Stimulated activated naive CD8-positive, alpha-beta T cell treated with anti-CD3 and anti-CD28 coated beads, Interleukin-15, amount 100 ng/mL, for 72 hours (primary cell): ENCODE results near the gene RAB26.
"Not testable (repeated sequence)": the region's sequence is repeated elsewhere in the genome, so short reads cannot be mapped to it uniquely, and the experiment has no call there.

ENCODE experiments used
- ATAC-seq: fragments of 150-1000 bp; cut with Tn5 transposase; 2 replicates; pipeline ENCODE4 v1.10.0; 2021; ENCODE audit warnings: mild to moderate bottlenecking, moderate library complexity
- DNase-seq, 2 donors: peaks; one replicate each; pipeline ENCODE4 v3.0.0; 2021 to 2022
- H3K27ac Mint-ChIP-seq, 2 donors: one replicate each; pipeline ENCODE4 v1.8.0; 2022; ENCODE audit warnings: mild to moderate bottlenecking in 2 of 2, mixed read lengths in 2 of 2, moderate library complexity in 2 of 2
- H3K27me3 Mint-ChIP-seq: one replicate; pipeline ENCODE4 v1.8.0; 2022; ENCODE audit warnings: mixed read lengths
- H3K4me1 Mint-ChIP-seq: one replicate; pipeline ENCODE4 v1.8.0; 2022; ENCODE audit warnings: mild to moderate bottlenecking, mixed read lengths
- H3K4me3 Mint-ChIP-seq, 2 donors: one replicate each; pipeline ENCODE4 v1.8.0; 2022; ENCODE audit warnings: mild to moderate bottlenecking in 2 of 2, mixed read lengths in 2 of 2, moderate library complexity in 1 of 2
- H3K9me3 Mint-ChIP-seq, 2 donors: one replicate each; pipeline ENCODE4 v1.8.0; 2022; ENCODE audit warnings: mixed read lengths in 2 of 2

Gene RAB26

DNA sequence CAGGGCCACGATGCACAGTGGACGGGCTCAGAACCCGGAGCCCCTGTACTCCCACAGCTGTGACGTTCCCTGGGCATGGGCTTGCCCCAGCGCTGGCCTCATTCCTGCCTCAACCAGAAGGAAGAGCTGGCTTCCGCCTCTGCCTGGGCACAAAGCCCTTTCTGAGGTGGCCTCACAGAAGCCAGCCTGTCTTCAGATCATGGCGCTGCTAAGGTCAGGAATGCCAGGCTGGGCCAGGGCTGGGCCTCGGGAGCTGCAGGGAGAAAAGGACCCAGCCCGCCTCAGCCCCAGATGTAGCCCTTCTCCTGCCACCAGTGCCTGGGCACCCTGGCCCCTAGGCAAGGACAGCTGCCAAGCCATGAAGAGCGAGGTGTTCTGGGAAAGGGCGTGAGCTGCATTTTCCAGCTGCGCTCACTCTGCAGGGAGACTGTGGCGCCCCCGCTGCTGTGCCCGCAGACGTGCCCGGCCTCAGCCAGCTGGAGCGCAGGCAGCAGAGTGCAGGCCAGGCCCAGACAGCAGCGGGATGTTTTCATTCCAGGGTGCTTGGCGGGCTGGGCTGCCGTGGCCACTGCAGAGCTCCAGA lies 22.2 kb upstream of the RAB26 start:
- not testable (repeated sequence) for H3K27ac Mint-ChIP-seq, H3K9me3 Mint-ChIP-seq, H3K27me3 Mint-ChIP-seq, ATAC-seq, DNase-seq, H3K4me3 Mint-ChIP-seq
- H3K4me1 Mint-ChIP-seq = peaks cover 46% of the 10 kb centered on the region

DNA sequence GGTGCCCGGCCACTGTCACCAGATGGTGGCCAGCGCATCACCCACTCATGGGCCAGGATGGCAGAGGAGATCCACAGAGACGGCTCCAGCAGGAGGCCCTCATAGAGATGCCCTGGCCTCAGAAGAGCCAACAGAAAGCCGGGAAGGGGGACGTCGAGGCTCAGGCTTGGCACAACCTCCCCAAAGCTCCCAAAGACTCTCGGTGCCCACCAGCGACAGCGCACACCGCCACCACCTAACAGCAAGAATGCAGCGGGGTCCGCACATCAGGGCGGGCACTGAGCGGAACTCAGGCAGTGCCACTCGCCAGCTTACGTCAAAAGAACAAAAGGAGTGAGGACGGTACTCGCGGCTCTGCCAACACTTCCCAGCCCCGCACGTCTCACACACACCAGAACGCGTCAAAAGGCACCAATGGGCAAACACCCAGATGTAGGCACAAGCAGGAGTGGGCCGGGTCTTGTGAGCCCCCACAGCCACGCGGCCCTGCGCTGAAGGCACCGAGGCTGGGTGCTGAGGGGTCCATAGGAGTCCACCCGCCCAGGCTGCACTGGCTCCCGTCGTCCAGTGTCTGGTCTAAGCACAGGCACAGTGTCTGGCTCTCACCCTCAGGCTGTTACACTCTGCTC lies 21.4 kb upstream of the RAB26 start:
- DNase-seq, H3K9me3 Mint-ChIP-seq, H3K27me3 Mint-ChIP-seq, H3K27ac Mint-ChIP-seq, H3K4me3 Mint-ChIP-seq, ATAC-seq: not testable (repeated sequence)
- peaks cover 39% of the 10 kb centered on the region for H3K4me1 Mint-ChIP-seq

DNA sequence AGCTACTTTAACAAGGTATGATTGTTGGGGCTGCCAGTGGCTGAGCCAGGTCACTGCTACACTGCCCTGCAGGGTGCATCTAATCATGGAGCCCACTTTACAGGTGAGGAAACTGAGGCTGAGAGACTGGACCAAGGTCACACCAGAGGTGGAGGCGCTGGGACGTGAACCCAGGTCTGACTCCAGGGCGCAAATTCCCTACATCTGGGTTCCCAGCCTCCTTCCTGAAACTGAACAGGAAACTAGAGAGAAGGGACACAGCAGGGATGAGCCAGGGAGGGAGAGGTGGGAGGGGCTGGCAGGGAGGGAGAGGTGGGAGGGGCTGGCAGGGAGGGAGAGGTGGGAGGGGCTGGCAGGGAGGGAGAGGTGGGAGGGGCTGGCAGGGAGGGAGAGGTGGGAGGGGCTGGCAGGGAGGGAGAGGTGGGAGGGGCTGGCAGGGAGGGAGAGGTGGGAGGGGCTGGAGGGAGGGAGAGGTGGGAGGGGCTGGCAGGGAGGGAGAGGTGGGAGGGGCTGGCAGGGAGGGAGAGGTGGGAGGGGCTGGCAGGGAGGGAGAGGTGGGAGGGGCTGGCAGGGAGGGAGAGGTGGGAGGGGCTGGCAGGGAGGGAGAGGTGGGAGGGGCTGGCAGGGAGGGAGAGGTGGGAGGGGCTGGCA lies 20.7 kb upstream of the RAB26 start:
- H3K4me1 Mint-ChIP-seq = peaks cover 39% of the 10 kb centered on the region
- ATAC-seq, H3K27ac Mint-ChIP-seq, H3K4me3 Mint-ChIP-seq, H3K27me3 Mint-ChIP-seq, DNase-seq, H3K9me3 Mint-ChIP-seq: not testable (repeated sequence)

DNA sequence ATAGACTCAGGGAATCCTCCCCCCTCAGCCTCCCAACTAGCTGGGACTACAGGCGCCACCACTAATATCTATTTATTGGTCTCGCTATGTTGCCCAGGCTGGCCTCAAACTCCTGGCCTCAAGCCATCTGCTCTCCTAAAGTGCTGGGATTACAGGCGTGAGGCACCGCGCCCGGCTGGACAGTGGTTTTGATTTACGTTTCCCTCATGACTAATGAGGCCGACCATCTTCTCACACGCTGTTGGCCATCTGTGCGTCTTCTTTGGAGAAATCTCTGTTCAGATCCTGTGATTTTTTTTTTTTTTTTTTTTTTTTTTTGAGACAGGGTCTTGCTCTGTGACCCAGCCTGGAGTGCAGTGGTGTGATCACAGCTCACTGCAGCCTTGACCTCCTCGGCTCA lies 19.2 kb upstream of the RAB26 start:
- peak overlapping the region in 1 of 2 donors; percentile 12 for H3K27ac Mint-ChIP-seq
- peaks cover 44% of the 10 kb centered on the region for H3K4me1 Mint-ChIP-seq
- not testable (repeated sequence) for H3K9me3 Mint-ChIP-seq, DNase-seq, ATAC-seq, H3K27me3 Mint-ChIP-seq
- H3K4me3 Mint-ChIP-seq = peak overlapping the region; percentile 86 to 92

DNA sequence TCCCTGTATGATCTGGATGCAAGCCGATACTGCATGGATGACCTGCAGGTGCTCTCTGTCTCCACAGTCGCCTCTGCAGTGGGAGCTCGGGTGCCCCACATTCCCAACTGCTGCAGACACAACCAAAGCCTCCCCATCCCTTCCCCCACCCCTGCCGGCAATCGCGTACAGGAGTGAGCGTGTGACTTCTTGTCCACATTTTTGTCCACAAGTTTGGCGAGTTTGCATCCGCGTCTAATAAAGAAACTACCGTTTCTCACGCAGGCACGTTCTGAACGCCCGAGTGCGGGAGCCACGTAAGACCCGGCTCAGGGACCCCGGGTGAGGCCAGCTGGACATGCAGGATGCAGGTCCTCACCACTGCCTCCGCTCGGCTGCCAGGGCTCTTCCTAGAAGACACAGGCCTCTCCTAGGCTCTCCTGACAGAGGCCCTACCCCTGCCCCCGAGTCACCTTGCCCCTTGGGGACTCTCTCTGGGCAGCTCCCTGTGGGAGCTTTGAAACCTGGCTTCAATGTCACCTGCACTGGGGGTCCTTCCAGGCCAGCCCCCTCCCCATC lies 18.5 kb upstream of the RAB26 start:
- not testable (repeated sequence) for H3K9me3 Mint-ChIP-seq, DNase-seq, ATAC-seq, H3K4me3 Mint-ChIP-seq, H3K27me3 Mint-ChIP-seq, H3K27ac Mint-ChIP-seq
- H3K4me1 Mint-ChIP-seq = peaks cover 49% of the 10 kb centered on the region

DNA sequence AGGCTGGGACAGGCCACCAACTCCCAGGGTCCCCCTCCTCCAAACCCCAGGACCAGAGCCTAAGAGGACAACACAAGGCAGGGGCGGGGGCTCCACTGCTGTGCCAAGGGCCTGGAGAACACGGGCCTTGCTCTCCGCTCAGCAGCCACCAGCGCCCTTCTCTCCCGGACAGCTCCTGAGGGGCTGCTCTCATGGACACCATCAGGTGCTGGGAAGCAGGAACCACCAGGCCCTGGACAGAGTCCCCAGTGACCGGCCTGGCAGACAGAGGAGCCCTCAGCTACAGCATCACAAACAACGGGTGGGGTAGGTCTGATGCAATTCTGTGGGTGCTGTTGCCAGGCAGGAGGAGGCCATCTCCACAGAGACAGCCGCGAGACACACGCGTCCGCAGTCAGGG lies 14.6 kb upstream of the RAB26 start:
- Mint-ChIP-seq H3K4me3 (peak overlapping the region in 1 of 2 donors; percentile 54), H3K4me1 (peaks cover 29% of the 10 kb centered on the region)
- H3K27me3 Mint-ChIP-seq, ATAC-seq, H3K27ac Mint-ChIP-seq, DNase-seq, H3K9me3 Mint-ChIP-seq: not testable (repeated sequence)

DNA sequence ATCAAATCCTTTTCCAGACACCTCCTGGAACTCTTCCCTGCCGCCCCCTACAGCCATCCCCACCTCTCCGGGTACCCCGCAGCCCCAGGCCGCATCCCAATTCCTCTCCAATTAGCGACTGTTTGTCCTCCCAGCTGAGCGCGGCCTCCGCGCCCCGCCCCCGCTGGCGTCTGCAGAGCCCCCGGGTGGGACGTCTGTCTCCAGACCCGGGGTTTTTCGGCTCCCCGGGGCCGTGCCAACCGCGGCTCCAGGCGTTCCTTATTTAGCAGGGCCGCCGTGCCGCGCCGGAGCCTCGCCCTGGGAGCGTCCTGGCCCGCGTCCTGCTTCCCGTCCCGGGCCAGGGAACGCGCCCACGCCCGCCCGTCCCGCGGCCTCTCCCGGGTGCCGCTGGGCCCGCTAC lies 13.4 kb upstream of the RAB26 start:
- Mint-ChIP-seq H3K4me1 (peaks cover 26% of the 10 kb centered on the region), H3K27ac (peak overlapping the region in 1 of 2 donors; percentile 74), H3K4me3 (peak overlapping the region; percentile 90 to 92)
- H3K27me3 Mint-ChIP-seq, H3K9me3 Mint-ChIP-seq, ATAC-seq: not testable (repeated sequence)
- DNase-seq = peak in 1 of 2 donors; percentile 36

DNA sequence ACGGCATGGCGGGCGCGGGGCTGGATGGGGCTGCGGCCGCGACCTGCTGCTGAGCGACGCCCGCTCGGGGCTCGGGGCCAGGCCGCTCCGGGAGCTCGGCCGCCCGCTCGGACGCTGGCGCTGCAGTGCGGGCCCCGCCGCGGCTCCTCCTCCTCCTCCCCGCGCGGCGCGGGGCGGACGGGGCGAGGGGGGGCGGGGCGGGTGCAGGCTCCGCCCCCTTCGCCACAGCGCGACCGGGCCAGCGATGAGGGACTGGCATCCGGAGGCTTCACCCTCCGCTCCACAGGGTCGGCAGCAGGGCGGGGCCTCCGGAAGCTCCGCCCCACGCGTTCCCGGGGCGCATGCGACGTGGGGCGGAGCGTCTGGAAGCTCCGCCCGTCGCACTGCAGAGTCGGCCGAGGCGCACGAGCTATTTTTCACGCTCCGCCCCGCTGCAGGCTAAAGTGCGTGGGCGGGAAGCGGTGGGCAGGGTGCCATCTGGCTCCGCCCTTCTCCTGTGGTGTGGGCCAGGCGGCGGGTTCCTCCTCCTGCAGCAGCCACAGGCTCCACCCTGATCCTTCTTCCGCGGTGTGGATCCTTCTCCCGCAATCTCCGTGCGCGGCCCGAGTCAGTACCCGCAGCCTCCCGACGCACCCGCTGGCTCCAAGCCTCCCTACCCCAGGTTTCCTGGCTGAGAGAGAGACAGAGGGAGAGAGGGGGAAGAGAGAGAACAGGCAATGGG lies 12.5 kb upstream of the RAB26 start, which contains the start of gene PKD1:
TSS of gene PKD1 (minus strand) at position 129 of the 721 bp plus-strand sequence. CDS start 209 bp downstream, outside the sequence.
- peak; percentile 85 for ATAC-seq
- Mint-ChIP-seq H3K4me3 (peak within 1 kb of the TSS; percentile 91 to 97), H3K27ac (peak within 1 kb of the TSS; percentile 83 to 92)

DNA sequence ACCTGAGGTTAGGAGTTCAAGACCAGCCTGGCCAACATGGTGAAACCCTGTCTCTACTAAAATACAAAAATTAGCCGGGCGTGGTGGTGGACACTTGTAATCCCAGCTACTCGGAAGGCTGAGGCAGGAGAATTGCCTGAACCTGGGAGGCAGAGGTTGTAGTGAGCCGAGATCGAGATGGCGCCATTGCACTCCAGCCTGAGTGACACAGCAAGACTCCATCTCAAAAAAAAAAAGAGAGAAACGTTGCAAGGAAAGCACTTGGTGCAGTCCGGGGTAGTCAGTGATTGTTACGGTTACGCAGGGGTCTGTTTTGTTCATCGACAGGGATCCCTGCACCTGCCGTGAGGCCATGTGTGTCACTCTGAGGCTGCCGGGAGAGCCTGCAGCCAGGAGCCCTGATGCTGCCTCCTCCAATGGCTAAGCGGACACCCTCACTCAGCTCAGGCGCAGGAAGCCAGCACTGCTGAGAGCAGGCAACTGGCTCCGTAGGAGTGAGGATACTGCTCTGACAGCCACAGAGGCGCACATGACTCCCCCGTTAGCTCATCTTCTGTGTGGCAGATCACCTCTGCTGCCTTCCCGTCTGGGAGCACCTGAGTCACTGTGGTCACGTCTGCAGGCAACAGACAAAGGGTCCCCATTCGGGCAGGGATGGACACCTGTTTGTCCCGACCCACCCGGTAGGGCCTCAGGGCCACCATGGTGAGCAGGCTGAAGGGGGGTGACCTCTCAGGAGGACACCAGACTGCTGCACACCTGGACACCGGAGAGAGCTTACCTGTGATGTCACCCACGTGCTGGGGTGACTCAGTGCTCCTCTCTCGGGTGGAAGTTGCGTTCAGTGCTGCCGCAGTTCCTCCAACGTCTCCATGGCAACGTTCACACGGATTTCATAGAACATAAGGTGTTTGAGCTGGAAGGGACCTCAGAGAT lies 5.2 kb upstream of the RAB26 start:
- Mint-ChIP-seq H3K4me3 (no peak overlapping the region), H3K27me3 (peaks cover 6% of the 10 kb centered on the region), H3K9me3 (no peaks in the 10 kb centered on the region), H3K27ac (no peak overlapping the region), H3K4me1 (peaks cover 21% of the 10 kb centered on the region)
- no peak for ATAC-seq
- DNase-seq = no peak

More for the DNA sequence above, 12.5 kb upstream of the RAB26 start, which contains the start of gene PKD1:
- peak; percentile 100 for DNase-seq
- H3K27me3 Mint-ChIP-seq, H3K9me3 Mint-ChIP-seq: not testable (repeated sequence)
- peaks cover 35% of the 10 kb centered on the region for H3K4me1 Mint-ChIP-seq

DNA sequence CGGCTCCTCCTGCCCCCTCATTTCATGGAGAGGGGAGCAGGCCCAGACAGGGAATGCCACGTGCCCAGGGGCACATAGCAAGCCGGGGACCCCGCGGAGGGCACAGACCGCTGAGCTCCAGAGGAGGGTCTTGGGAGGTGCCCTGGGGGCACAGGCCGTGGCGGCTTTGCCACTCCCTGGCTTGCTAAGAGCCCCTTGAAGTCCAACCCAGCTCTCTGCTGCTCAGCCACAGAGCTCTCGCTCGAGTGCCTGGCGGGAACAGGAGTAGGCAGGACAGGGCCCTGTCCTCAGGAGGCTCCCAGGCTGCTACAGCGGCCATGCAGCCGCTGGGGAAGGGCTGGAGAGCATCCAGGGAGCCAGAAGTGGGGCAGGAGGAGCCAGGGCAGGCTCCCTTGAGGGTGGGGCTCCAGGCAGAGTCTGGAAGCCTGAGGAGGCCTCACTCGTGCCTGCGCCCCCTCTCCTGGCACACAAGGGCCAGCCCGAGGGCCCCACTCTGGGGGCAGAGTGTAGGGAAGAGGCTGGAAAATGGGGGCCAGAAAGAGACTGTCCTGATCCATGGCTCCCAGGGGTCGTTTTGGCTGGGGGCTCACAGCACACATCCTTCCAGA lies 4.4 kb upstream of the RAB26 start:
- no peak overlapping the region for H3K4me3 Mint-ChIP-seq
- DNase-seq (no peak), ATAC-seq (no peak)
- H3K4me1 Mint-ChIP-seq = peaks cover 21% of the 10 kb centered on the region
- no peak overlapping the region for H3K27ac Mint-ChIP-seq
- no peaks in the 10 kb centered on the region for H3K9me3 Mint-ChIP-seq
- peaks cover 6% of the 10 kb centered on the region for H3K27me3 Mint-ChIP-seq

DNA sequence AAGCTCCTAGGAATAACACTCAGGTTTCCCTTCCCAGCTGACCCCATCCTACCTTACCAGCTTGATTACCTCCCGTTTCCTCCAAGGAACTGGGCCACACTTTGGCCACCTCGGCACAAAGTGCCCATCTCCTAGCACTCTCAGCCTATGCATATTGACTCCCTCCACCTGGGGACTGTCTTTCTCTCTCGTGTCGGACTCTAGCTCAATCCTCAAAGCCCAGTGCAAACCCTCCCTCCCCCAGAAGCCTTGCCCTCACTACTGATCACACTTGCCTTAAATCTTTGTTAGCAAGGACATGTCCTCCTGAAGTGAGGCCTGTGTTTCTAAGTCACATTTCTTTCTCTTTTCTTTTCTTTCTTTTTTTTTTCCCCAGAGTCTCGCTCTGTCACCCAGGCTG lies 2.6 kb upstream of the RAB26 start:
- DNase-seq (no peak), ATAC-seq (no peak)
- H3K9me3 Mint-ChIP-seq = no peaks in the 10 kb centered on the region
- no peak overlapping the region for H3K4me3 Mint-ChIP-seq
- H3K27me3 Mint-ChIP-seq = peaks cover 6% of the 10 kb centered on the region
- H3K27ac Mint-ChIP-seq = no peak overlapping the region
- peaks cover 32% of the 10 kb centered on the region for H3K4me1 Mint-ChIP-seq

DNA sequence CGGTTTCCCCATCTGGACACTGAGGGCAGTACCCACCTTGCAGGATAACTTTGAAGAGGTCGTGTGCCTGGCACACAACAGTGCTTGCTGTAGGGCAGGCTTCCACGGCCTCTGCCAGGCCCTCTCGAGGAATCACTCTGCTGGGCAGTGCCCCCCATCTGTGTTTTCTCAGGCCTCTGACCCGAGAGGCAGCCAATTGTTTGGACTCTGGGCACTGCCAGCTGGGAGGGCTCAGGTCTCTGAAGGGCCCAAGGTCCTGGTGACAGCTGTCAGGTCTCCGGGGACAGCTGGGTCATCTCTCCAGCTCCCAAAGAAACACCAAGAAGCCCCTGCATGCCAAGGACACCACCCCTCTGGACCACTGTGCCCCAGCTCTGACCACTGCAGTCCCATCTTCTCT lies 1.0 kb upstream of the RAB26 start:
- H3K9me3 Mint-ChIP-seq = no peaks in the 10 kb centered on the region
- DNase-seq (no peak), ATAC-seq (no peak)
- H3K4me1 Mint-ChIP-seq = peaks cover 46% of the 10 kb centered on the region
- H3K4me3 Mint-ChIP-seq = peak overlapping the region in 1 of 2 donors; percentile 39
- H3K27me3 Mint-ChIP-seq = peaks cover 6% of the 10 kb centered on the region
- no peak overlapping the region for H3K27ac Mint-ChIP-seq

DNA sequence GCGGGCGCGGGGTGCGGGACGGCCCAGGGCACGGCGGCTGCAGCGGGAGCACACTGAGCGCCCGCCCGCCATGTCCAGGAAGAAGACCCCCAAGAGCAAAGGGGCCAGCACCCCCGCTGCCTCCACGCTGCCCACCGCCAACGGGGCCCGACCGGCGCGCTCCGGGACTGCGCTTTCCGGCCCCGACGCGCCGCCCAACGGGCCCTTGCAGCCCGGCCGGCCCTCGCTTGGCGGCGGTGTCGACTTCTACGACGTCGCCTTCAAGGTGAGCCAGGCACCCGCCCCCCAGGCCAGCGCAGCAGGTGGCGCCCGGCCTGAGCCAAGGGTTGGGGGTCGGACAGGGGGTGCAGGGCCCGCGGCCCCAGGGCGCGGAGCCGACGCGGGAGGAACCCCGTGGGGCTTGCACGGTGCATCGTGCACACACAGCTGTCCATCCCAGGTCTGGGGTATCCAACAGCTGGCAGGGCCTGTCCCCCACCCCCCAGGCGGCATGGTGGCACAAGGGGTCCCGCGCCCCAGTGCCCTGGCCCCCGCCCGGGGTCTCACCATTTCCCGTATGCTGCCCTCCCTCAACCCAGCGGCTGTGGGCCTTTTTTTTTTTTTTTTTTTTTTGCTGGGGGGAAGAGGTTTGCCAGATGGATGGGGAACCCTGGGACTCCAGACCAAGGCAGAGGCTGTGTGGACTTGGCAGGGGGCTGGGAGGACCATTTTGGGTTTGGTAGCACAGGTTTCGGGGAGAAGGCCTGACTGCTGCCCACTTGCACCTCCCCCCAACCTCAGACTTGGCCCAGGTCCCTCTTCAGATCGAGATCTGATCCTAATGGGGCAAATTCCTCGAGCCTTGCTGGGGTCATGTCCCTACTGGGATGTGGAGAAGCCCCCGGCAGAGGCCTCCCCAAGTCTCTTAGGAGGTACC lies 547 bp downstream of the RAB26 start:
- DNase-seq = no peak
- H3K27me3 Mint-ChIP-seq = peaks cover 6% of the 10 kb centered on the region

More for the DNA sequence above, 547 bp downstream of the RAB26 start:
- peak; percentile 41 for ATAC-seq
- peaks cover 52% of the 10 kb centered on the region for H3K4me1 Mint-ChIP-seq
- H3K4me3 Mint-ChIP-seq = peak overlapping the region; percentile 53 to 77
- H3K9me3 Mint-ChIP-seq = no peaks in the 10 kb centered on the region
- no peak overlapping the region for H3K27ac Mint-ChIP-seq
